GM21529 (cell line): ENCODE results near the gene RABEP2.
"Not testable (repeated sequence)": the region's sequence is repeated elsewhere in the genome, so short reads cannot be mapped to it uniquely, and the experiment has no call there.

ENCODE experiments used
- ATAC-seq: cut with Tn5 transposase; IDR thresholded peaks from one replicate; pipeline ENCODE4 v1.9.1; 2021; ENCODE audit not compliant: unreplicated experiment

RABEP2 gene

GRCh38 chr16:28924762-28925385 is at the start of gene RABEP2:
TSS of gene RABEP2 (minus strand) at chr16:28925238. CDS start at chr16:28925163, 75 bp downstream.
- peak; percentile 53 for ATAC-seq

- peak; percentile 82 for ATAC-seq
These were observed 49.6 kb upstream of the RABEP2 start, which contains the start of gene SPNS1 for GRCh38 chr16:28974437-28975157. TSS of gene SPNS1 (plus strand) at chr16:28974778. CDS start at chr16:28975152, 374 bp downstream.

GRCh38 chr16:28974007-28974436 is 49.0 kb upstream of the RABEP2 start:
- ATAC-seq = peak; percentile 7

- not testable (repeated sequence) for ATAC-seq
These were observed 44.7 kb upstream of the RABEP2 start for GRCh38 chr16:28969696-28970095.

- ATAC-seq = no peak
These were observed 42.1 kb upstream of the RABEP2 start for GRCh38 chr16:28967156-28967555.

GRCh38 chr16:28964496-28964895 is 39.5 kb upstream of the RABEP2 start:
- no peak for ATAC-seq

- no peak for ATAC-seq
These were observed 39.0 kb upstream of the RABEP2 start for GRCh38 chr16:28964072-28964471.

- ATAC-seq = no peak
These were observed 33.8 kb upstream of the RABEP2 start for GRCh38 chr16:28958836-28959235.

GRCh38 chr16:28958216-28958615 is 33.2 kb upstream of the RABEP2 start:
- no peak for ATAC-seq

- peak; percentile 21 for ATAC-seq
These were observed 26.4 kb upstream of the RABEP2 start for GRCh38 chr16:28951410-28951943.

- ATAC-seq = peak; percentile 91
These were observed 25.8 kb upstream of the RABEP2 start, which contains the start of gene NFATC2IP for GRCh38 chr16:28950648-28951409. TSS of gene NFATC2IP (plus strand) at chr16:28950937. CDS start at chr16:28951012, 75 bp downstream.

GRCh38 chr16:28946681-28947080 is 21.6 kb upstream of the RABEP2 start:
- ATAC-seq = no peak

- ATAC-seq = no peak
These were observed 18.2 kb upstream of the RABEP2 start for GRCh38 chr16:28943281-28943680.

- not testable (repeated sequence) for ATAC-seq
These were observed 14.8 kb upstream of the RABEP2 start for GRCh38 chr16:28939825-28940224.

- no peak for ATAC-seq
These were observed 13.7 kb upstream of the RABEP2 start for GRCh38 chr16:28938721-28939120.

- no peak for ATAC-seq
These were observed 12.3 kb upstream of the RABEP2 start for GRCh38 chr16:28937222-28937876.

- ATAC-seq = no peak
These were observed 11.7 kb upstream of the RABEP2 start for GRCh38 chr16:28936784-28937155.

- ATAC-seq = peak; percentile 69
These were observed 11.1 kb upstream of the RABEP2 start for GRCh38 chr16:28935924-28936783.

GRCh38 chr16:28935346-28935745 is 10.3 kb upstream of the RABEP2 start:
- no peak for ATAC-seq

GRCh38 chr16:28933171-28933570 is 8.1 kb upstream of the RABEP2 start:
- no peak for ATAC-seq
